ENCODE measurements around the gene ZNF326.

- TF ChIP-seq CTCF (IDR thresholded peaks at IDR 0.05), result no peak
- TF ChIP-seq POLR2A (IDR thresholded peaks at IDR 0.05), result no peak
Observed at GRCh38 chr1:89958851-89959654, 35.9 kb upstream of the ZNF326 start.

Data from adrenal gland (tissue), 5 donors.